GM19240 (cell line): ENCODE data around the gene KCMF1.
A peak's percentile ranks its signal among the peaks of the same experiment; 100 is the strongest.

ENCODE experiments used
- DNase-seq: peaks from one replicate; pipeline ENCODE4 v3.0.0; 2011; ENCODE audit warnings: low spot score; ENCODE audit not compliant: insufficient read length

Gene KCMF1

DNA sequence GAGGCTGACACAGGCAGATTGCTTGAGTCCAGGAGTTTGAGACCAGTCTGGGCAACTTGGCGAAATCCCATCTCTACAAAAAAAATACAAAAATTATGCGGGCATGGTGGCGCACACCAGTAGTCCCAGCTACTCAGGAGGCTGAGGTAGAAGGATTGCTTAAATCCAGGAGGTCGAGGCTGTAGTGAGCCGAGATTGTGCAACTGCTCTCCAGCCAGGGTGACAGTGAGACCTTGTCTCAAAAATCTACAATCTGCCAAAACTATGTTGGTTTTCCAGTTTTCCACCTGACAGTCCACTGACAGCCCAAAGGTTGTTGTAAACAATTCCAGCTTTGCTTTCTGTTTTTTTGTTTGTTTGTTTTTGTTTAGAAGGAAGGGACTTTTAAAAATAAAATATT lies 51.3 kb downstream of the KCMF1 start:
- DNase-seq: no peak

DNA sequence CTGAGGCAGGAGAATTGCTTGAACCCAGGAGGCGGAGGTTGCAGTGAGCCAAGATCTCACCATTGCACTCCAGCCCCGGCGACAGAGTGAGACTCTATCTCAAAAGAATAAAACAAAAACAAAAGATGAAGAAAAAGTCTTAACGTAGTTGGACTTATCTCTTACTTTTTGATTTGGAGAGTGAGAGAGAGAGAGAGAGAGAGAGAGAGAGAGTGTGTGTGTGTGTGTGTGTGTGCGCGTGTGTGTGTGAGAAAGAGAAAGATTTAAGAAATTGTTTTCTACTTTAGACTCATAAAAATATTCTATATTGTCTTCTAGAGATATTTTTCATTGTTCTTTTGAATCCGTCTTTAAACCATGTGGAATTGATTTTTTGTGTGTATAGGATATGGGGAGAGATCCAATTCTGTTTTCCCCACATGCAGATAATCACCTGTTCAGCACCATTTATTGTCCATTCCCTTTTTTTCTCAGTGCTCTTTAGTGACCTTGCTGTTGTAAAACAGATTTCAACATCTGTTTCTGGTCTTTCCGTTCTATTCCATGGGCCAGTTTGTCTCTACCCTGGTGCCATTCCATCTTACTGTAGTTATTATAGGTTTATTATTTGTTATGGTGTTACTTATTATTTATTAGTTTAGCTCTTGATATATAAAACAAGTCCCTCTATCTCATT lies 53.5 kb downstream of the KCMF1 start:
- DNase-seq: no peak

DNA sequence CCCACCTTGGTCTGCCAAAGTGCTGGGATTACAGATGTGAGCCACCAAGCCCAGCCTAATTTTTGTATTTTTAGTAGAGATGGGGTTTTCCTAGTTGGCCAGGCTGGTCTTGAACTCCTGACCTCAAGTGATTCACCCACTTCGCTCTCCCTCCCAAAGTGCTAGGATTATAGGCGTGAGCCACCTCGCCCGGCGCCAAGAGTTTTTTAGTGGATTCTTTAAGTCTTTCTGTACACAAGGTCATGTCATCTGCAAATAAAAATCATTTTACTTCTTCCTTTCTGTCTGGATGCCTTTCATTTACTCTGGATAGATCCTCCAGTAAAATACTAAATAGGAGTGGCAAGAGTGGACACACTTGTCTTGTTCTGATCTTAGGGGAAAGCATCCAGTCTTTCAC lies 61.7 kb downstream of the KCMF1 start:
- DNase-seq: no peak

DNA sequence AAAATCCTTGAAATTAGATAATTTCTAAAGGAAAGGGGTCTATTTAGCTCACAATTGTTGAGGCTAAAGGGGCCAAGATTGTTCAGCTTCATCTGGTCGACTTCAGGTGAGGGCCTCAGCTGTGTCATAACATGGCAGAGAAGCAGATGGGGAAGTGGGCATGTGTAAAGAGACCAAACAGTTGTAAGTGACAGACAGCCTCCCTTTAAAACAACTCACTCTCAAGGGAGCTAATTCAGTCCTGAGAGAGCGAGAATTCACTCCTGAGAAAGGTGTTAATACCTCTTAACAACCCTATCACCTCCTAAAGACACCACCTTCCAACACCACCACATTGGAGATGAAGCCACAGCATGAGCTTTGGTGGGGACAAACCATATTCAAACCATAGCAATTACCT lies 62.4 kb downstream of the KCMF1 start:
- DNase-seq: no peak

DNA sequence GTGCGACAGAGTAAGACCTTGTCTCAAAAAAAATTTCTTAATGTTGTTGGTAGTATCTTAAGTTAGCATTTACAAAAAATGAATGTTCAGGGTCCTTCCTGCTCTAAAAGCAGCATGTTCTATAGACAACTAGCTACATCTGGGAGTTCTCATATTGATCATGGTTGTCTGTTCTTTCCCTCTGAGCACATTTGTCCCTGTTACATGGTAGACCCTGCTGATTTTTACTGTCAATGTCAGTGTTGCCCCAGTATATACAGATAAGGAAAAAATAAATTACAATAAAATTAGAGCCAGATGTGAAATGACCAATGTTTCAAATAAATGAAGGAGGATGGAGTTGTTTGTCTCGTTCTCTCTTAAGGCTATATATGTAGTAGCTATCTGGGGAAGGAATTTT lies 63.2 kb downstream of the KCMF1 start:
- no peak for DNase-seq

DNA sequence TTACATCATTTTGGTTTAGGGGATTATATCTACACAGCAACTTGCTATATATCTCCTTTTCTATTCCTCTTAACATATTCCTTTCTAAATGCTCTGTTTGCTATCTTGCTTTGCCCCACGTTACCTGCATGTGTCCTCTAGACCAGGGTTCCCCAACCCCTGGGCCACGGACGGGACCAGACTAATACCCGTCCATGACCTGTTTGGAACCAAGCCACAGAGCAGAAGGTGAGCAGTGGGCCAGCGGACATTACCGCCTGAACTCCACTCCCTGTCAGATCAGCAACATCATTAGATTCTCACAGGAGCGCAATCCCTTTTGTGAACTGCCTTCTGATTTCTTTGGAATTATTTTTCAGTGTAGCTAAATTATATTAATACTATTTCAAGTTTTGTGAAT lies 66.7 kb downstream of the KCMF1 start:
- no peak for DNase-seq

DNA sequence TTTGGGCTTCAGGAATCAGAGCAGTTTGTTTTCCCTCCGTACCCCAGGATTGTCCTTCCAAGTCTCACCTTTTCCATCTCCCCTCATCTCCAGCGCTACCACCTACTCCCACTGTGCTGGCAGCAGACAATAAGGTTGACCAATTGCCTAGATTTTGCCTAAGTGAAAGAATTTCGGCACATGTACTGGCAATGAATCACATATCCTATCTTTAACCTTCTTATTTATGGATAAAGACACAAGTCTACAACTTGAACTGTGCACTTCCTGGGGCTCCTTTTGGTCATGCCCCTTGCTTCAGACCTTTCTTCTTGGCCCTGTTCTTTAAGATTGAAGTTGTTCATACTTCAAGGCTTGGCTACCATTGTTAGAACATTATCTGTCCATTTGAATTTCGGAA lies 71.4 kb downstream of the KCMF1 start:
- DNase-seq: no peak

DNA sequence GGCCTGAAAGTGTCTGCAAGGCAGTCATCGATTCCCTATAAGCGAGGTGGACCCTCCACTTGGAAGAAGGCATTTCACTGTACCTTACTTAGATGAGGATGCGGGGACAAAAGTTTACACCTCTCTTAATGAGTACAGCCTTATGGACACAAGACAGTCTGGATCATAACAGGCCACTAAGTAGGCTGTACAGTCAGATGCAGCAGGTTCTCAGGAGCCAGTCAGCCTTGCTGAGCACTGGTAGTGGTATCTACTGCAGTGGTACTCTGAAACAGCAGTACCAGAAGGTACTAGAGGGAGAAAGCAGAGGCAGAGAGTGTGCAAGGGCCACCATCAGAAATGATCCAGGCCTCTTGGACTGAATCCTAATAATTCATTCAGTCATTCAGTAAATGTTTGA lies 77.6 kb downstream of the KCMF1 start:
- no peak for DNase-seq

DNA sequence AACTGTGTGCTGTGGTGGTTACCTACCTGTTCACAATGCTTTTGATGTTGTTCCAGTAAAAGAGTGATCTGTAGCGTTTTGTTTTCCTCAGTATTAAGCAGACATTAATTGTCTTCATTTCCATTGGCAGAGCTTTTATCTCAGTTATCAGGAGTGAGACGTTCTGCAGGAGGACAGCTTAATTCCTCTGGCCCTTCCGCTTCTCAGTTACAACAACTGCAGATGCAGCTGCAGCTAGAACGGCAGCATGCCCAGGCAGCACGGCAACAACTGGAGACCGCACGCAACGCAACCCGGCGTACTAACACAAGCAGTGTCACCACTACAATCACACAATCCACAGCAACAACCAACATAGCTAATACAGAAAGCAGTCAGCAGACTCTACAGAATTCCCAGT lies 78.3 kb downstream of the KCMF1 start:
- DNase-seq: no peak

DNA sequence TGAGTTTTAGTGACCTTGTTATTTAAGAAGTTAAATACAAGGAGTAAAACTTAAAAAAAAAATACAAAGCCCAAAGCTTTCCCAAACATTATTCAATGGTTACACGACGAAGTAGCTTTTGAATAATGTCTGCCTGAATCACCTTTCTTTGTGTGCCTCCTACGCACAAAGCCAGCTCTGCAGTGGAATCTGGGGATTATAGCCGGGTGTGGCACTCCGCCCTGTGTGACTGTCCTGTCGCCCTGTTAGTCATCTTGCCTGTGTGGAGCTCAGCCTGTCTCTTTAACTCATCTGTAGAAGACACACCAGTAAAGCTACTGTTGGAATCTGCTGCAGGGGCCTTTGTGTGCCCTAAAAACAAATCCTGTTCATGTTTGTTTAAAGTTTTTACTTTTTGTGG lies 82.8 kb downstream of the KCMF1 start:
- DNase-seq: no peak

DNA sequence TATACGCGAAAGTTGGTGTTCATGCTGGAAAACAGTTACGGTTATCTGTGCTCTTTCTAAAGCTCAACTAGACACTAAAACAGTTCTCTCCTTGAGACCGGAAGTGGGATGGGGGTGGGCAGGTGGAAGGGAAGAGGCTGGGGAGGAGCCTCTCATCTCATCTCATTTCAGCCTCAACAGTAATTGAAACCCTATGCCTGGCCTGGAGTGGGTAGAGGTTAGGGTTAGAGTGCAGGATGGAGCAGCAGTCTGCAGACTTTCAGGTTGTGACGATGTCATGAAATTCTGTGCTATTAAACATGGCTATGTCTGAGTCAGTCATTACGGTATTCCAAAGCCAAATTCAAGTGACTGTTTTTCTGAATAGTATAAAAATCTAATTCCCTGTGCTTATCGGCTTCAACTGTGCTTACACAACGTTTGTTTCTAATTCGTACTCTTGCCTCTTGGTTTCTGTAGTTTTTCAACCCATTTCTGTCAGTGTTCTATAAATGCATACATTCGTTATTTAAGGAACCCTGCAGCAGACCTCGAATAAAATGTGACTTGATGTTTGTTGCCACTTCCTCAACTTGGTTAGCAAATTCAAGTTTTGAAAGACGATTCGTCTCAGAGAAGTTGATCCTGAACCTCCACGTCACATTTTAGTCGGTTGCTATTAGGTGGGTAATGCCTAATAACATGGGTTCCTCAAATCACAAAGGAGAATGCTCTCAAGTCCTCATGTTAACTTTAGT lies 86.4 kb downstream of the KCMF1 start:
- no peak for DNase-seq

DNA sequence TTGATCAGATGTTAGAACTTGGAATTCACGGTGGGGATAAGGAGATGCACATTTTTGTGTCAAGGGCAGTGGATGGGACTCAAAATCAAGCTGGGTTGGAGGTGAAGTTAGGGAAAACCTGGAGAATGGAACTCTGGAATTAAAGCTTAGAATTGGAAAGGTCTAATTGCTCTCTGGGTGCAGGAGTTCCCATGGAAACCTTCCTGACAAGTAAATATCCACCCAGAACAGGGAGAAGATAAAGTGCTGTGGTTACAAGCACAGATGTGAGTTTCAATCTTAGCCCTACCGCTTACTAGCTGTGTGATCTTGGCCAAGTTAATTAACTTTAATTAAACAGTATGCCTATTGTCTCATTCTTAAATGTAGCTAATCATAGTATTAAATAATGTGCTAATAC lies 90.9 kb downstream of the KCMF1 start:
- DNase-seq: no peak

DNA sequence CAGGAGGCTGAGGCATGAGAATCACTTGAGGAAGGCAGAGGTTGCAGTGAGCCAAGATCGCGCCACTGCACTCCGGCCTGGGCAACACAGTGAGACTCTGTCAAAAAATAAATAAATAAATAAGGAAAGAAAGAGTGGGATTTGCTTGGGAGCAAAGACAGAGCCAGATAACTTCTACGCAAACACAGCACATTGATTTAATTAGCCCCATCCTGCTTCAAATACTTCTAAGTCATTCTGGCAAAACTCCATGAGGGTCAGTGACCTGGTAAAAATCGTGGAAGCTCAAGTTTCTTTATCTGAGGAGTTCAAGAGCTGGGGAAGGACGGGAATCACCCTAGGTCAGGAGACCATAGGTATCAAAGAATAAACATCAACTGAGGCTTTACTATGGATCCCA lies 91.6 kb downstream of the KCMF1 start:
- no peak for DNase-seq

DNA sequence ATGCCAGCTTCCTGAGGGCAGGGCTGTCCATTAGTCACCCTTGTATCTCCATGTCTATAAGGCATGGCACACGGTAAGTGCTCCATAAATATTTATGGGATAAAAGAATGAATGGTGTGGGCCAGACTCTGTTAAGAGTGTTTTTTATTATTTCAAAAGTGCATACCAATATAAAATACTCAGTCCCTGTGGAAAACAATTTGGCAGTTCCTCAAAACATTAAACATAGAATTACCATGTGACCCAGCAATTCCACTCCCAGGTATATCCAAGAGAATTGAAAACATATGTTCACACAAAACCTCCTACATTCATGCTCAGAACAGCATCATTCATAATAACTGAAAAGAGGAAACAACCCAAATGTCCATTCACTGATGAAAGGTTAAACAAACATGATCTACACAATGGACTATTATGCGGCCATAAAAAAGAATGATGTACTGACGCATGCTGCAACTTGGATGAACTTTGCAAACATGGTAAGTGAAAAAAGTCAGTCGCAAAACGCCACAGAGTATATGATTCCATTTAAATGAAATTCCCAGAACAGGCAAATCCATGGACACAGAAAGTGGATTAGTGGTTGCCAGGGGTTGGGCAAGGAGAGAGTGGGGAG lies 93.1 kb downstream of the KCMF1 start:
- no peak for DNase-seq

DNA sequence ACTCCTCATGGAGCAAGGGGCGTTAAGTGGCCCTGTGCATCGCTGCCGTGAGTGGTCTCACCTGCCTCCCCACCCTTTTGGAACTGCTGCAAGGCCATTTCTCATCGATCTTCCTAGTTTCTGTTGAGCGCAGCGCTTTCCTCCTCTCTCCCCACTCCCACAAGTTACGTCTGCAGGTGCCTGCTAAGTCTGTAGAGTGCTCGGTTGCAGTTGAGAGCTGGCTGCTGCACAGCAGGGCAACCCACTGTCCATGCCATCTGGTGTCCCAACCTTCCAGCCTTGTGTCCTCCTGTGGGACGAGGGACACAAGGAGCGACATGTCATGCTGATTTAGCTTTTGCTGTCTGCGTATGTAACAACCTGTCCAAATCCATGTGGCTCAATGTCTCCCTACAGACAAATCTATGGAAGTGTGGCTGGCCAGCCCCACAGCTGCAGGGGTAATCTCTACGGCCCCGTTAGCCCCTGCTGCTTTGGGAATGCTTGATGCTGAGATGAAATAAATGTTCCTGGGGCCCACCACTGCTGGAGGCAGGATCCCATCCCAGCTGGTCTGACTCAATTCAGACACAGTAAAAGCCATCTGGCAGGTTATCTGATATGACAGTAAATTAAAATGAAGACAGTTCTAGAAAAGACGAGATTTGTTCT lies 94.1 kb downstream of the KCMF1 start:
- no peak for DNase-seq

DNA sequence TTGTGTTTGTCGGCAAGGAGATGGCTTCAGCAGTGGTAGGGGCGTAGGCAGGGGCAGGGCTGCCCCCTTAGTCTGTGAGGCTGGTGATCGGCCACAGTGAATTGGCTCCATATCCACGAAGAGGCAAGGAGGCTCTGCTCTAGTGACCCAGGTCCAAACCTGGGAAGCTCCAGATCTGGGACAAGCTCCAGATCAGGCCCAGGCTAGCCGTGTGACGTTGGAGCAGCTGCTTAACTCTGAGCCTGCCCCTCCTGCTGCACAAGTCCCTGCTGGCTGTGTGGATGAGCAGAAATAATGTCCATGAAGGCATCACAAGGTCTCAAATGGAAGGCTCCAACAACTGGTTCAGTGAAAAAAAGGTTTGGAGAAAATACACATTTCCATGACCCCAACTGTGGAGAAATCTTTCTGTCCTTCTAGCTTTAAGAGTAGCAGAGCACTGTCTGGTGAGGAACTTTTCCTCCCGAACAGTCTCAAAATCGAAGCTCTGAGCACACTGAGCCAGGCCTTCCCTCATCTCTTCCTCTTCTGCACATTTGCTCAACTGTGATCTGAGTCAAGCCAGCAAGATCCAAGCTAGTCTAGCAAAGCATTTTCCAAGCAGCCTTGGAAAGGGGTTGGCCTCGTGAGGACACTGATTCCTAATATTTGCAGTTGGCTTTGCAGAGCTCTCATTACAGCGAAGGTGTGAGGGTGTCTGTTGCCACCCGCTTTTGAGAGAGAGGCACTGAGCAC lies 95.2 kb downstream of the KCMF1 start:
- DNase-seq: no peak

DNA sequence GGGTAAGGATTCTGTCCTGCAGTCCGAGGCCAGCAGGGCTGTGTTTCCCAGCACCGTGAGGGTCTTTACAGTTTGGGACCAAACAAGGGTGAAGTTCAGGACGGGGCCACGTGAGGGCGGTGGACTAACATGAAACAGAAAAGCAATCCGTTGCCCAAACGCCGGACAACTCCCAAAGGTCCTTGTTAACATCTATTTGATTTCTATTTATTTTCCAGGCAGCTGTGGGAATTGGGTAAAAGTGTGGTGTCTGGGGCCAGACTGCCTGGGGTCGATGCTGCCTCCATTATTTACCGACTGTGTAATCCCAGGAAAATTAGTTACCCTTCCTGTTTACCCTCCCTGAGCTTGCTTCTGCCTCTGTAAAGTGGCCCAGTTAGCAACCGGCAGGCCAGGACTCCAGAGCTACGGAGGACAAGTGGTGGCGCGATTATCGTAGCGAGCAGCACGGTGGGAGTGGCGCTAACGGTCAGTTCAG lies 96.0 kb downstream of the KCMF1 start:
- peak; percentile 38 for DNase-seq

DNA sequence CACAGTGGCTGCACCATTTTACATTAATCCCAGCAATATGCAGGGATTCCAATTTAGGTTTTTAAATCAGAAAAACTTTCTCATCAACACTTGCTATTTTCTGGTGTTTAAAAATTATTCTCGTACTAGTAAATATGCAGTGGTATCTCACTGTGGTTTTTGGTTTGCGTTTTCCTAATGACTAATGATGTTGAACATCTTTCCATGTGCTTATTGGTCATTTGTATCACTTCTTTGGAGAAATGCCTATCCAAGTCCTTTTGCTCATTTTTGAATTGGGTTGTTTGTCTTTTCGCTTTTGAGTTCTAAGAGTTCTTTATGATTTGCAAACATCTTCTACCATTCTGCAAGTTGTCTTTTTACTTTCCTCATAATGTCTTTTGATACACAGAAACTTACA lies 100.1 kb downstream of the KCMF1 start:
- DNase-seq: no peak

DNA sequence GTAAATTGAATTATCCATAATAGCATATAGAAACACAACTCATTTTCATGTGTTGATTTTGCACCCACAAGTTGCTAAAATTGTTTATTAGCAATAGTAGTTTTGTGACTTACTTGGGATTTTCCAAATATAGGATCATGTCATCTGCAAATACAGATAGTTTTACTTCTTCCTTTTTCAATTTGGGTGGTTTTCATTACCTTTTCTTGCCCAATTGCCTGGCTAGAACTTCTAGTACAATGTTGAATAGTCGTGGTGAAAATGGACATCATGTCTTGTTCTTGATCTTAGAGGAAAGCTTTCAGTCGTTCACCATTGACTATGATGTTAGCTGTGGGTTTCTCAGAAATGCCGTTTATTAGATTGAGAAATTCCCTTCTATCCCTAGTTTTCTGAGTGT lies 102.1 kb downstream of the KCMF1 start:
- no peak for DNase-seq

DNA sequence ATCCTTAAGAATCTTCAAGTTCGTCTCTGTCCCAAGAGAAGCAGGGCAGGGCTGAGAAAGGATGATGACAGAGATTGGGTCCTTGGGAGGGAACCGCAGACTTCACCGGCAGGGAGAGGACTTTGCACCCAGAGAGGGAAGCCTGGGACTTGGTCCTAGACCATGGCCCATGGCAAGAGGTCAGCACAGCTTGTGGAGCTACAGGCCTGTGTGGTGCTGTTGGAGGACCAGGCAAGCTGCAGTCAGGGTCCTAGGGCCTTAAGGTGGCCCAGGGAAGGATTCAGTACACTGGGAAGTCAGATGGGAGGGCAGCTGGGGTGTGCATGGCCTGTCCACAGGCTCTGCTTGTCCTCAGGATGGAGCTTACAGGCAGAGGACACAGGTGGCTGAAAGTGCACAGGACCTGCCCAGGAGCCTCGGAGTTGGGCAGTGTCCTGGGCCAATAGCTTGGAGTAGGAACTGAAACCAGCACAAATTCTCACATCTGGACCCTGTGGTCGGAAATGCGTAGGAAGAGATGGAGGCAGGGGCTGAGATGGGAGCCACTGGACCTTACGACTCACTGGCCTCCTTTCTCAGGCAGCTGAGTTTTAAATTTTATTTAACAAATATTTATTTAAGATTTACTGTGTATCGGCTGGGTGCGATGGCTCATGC lies 105.8 kb downstream of the KCMF1 start:
- no peak for DNase-seq

DNA sequence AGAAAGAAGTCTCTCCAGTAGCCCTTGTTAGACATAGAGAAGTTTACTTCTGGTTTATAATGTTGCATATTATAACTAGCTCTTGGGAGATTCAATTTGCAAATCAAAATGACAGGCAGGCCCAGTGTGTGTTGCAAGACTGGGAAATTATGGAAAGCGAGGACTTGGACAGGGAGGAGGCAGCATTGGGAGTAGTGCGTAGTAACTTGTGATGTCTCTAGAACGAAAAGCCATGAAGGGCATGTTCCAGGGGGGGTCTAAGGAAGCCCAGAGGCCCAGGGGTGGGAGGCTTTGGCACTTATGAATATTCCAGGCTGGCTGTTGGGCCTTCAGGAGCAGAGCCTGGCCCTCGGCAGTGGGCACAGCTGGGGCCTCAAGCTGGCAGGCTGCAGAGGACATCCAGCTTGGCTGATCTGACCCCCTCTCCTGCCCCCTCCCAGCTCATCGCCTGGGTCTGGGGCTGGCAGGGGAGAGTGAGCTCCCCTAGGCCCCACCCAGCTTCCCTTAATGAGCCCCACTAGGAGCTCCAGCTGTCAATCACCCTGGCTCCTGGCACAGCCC lies 107.0 kb downstream of the KCMF1 start:
- no peak for DNase-seq
